Fibroblast of the conjunctiva (primary cell): ENCODE results near the gene LRG1.
A peak's percentile ranks its signal among the peaks of the same experiment; 100 is the strongest.

Source experiments
- DNase-seq: peaks from one replicate; pipeline ENCODE4 v3.0.0-alpha.2; 2010; ENCODE audit warnings: low read depth

LRG1 gene

DNA sequence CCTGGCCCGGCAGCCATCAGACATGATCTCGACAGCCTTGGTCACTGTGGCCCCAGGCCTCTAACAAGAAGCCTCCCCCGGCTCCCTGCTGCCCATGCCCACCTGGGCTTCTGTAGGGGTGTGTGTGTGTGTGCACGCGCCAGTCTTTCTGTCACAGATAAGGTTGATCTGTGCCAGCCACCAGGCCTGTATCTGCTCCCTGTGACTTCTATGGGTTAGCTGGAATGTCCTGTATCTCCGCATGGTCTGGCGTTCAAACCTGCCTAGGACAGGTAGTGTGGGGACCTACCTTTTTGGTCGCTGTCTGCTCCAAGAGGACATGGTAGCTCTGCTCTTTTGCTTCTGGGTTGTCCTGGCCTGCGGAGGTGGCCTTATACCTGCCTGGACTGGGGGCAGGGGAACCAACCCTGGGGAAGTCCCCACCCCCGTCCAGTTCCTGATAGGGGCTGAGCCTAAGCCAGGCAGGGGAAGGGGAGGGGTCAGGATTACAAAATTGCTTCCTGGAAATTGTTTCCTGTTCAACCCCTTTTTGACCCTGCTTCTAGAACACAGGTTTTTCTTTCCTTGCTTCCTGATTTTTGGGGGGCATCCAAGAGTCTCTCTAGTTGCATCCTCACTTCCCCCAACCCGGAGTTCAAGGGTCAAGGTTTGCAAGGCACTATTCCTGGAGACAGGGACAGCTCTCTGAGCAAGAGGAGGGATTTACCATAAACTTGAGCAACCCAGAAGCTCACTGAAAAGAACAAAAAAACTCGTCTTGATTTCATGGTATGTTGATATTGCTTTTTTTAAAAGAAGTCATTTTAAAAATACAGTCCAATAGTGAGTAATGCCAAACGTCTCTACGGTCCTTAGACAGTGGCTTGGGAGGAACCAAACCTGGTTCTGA lies at the start of gene LRG1:
Gene LRG1 (minus strand): TSS at position 344 of the 889 bp plus-strand sequence. CDS start 23 bp downstream, at position 321.
- DNase-seq, result no peak

- no peak for DNase-seq
Measured at GRCh38 chr19:4588291-4588761, 48.5 kb upstream of the LRG1 start.

DNA sequence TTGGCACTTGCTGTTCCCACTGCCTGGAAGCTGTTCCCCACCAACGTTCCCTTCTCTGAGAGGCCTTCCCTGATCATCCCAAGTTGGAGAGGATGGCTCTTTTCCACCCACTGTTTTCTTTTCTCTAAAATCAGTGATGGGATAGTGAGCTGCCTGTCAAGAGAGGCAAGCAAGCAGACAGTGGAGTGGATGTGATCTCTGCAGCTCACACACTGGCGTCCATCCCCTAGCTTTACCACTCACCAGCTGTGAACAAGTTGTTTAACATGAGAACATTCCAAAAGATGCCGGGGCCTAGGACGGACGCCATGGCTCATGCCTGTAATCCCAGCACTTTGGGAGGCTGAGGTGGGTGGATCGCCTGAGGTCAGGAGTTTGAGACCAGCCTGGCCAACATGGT lies 47.7 kb upstream of the LRG1 start:
- no peak for DNase-seq

- no peak for DNase-seq
Measured at GRCh38 chr19:4586691-4587090, 46.9 kb upstream of the LRG1 start.

- DNase-seq, result no peak
Measured at GRCh38 chr19:4586245-4586644, 46.4 kb upstream of the LRG1 start.

- DNase-seq, result no peak
Measured at GRCh38 chr19:4585556-4585955, 45.7 kb upstream of the LRG1 start.

GRCh38 chr19:4584670-4585460 lies 45.0 kb upstream of the LRG1 start:
- no peak for DNase-seq

DNA sequence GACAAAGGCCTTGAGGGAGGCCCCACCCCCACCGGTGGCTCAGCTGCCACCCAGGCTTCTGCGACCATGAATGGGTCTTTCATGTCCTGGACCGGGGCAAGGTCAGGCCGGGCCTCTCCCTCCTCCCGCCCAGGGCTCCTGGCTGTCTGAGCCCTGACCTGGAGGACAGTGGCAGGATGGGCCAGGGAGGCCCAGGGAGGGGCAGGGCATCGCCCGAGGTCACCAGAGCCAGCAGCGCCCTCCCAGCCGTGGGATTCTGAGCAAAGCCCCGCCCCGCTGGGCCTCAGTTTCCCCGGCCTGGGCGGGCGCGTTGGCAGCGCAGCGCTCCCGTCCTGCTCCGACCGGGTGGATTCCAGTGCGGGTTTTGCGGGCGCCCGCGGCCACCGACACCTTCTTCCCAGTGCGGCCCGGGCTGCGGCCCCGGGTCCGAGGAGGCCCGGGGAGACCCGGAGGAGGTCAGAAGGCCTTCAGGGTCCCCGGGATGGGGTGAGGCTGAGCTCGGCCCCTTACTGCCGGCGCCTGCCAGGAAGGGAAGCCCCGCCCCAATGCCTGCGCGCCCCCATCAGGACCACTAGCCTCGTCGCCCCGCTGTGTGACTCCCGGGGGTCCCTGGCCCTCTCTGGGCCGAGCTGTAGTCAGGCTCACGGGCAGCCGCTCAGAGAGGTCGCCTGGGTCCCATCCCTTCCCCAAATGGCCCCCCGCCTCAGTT lies 44.3 kb upstream of the LRG1 start:
- no peak for DNase-seq

DNA sequence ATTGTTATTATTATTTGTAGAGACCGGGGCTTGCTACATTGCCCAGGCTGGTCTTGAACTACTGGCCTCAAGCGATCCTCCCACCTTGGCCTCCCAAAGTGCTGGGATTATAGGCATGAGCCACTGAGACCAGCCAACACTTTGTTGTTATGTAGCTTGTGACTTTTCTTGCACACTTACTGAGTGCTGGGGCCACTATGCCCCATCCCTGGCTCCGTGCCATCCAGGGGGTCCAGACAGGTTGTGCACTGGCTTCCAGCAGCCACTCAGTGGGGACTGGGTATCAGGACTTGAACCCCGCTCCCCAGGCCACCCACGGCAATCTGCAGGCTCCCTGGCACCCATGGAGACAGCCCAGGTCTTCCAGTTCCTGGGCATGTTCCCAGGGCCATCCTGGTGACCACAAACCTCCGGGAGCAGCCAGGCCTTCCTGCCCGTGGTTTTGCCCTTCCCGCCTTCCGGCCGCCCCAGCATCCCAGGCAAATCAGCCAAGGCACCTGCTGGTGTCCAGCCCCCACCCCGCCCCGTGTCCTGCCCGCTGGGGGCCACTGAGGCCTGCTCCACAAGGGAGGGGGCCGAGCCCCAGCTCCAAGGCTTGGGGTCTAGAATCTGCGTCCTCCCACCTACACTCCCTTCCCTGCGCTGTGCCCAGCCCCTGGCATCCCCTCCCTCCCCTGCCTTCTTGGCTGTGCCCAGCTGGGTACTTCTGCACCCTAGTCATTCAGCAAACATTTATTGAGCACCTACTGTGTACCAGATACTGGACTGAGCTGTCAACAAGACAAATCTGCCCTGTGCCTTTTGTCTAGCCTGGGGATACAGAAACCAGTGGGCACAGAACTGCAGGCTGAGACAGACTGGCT lies 43.4 kb upstream of the LRG1 start:
- DNase-seq, result no peak

DNA sequence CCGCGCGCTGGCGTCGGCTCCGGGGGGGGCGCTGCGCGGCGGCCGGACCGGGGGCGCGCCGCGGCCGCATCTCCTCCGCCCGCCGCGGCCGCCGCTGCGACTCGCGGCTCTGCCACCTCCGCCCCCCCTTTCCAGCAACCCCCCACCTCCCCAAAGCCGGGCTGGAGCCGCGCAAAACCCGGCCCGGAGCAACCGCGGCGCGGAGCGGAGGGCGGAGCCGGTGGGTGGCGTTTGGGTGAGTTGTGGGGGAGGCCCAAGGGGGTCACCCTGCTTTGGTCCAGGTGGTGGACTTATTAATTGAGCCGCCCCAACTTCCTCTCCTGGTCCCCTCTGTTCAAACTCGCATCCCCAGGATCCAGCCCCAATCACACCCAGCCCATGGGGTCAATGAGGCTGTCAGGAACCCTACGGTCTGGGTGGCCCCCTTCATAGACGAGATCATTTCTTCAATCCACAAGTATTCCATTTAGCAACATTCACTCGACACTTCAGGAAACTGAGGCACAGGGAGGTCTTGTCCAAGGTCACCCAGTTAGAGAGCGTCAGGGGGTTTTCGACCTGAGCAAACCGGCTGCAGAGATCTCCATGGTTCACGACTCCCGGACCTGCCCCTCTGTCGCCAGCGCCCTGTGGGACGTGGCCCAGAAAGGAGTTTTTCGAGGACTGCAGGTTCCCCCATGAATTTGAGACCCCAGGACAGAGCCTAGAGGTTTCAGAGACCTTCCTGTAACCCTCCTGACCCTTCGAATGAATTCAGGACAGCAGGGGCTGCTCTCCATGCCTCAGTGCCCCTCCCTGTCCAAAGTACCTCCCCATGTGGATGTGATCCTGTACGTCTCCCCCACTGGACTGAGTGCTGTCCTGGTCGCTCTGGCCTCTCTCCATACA lies 42.1 kb upstream of the LRG1 start:
- DNase-seq, result no peak

DNA sequence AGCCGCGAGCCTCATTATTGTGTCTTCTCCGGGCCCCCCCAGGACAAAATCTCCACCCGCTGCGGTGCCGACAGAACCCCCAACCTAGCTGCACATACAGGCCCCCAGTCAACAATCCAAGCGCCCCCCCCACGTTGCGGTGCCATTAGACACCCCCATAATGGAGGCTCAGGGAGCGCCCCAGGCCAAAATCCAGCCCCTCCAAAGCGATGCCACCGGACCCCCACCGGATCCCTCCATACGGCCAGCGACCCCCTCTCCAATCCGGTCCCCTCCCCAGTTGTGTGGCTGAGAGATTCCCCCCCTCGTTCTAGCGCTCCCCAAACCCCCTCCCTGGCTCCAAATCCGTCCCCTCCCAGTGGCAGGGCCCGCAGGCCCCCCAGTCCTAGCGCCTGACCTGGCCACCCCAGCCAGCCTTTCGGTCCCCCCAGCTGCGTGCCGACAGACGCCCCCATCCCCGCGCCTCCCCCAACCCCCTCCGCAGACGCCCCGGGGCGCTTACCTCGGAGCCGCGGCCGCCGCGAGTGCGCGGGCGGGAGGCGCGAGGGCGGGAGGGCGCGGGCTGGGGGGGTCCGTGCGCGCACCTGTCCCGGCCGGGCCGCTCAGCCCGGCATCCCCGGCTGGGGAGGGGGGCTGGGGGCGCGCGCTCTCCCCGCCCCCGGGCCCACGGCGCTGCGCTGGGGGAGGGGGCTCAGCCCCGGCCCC lies 41.3 kb upstream of the LRG1 start:
- no peak for DNase-seq

DNA sequence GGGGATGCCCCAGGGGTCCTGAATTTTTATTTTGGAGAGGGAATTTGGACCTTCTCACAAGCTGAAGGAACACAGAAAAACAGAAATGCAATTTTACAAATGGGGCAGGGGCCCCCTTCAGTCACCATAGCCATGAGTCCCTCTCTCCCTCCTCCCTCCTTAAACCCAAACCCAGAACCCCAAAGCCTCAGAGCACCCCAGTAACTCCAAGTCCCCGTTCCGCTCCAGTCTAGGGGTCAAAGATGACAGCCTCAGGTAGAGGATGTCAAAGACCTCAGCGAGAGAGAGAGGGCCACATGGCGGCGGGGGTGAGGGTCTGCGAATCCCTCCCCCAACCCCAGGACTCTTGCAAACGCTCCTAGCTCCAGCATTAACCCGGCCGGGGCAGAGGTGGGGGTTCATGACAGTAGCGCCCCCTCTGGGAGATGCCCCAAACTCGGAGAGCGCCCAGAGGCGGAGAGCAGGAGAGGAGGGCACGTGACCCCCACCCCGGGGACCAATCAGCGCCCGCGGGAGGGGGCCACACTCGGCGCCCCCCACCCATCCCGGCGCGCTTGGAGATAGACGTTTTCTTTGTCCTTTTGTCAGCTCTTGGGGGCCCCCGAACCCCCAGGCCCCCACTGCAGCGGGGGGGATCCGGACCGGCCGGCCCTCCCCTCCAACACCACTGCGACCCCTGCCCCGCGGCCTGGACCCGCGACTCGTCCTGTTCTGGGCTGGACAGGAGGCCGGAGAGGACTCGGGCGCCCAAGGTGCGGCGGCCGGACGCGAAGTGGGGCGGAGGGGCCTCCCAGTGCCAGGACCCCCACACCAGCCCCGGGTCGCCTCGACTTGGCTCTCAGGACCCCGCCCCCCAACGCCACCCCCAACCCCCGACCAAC lies 40.4 kb upstream of the LRG1 start:
- DNase-seq, result no peak

GRCh38 chr19:4579389-4579788 lies 39.6 kb upstream of the LRG1 start:
- DNase-seq, result no peak

GRCh38 chr19:4578552-4579248 lies 38.9 kb upstream of the LRG1 start:
- no peak for DNase-seq

DNA sequence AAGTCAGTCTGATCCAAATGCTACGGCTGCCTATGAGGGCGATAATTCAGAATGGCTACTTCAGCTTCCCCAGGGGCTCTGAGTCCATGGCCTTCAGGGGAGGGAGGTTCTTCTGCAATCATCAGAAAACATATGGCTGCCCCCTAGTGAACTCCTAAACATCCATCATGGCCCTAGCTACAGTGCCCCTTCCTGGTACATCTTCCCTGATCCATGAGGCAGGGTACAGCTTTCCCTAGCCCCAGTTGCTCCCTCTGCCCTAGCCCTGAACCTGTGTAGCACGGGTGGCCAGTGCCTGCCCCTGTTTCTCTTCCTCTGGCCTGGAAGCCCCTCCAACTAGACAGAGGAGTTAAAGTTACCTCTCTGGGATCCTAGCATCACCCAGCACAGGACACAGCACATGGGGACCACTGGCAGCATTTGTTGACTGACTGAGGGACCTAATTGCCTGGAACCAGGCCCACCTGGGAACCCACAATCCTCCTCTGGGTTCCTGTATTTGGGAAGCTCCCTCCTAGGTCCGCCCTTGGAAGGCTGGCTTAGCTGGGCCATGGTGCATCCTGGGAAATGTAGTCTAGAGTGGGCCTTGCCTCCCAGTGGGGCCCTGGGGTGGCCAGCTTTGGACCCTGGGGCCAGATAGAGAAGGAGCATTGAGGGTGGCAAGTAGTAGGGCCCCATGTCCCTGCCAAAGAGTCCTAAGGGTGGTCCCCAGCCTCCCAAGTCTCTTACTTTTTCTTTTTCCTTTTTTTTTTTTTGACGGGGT lies 37.4 kb upstream of the LRG1 start:
- no peak for DNase-seq

- DNase-seq, result peak; percentile 34
Measured at GRCh38 chr19:4576016-4576933, 36.4 kb upstream of the LRG1 start.
